Measurements from ENCODE around the gene OR11A1. TPM values are rescaled to one million over a fixed set of nuclear protein-coding genes. Genes with fewer than 3 reads are reported as not detected.

The OR11A1 gene
- total and polyA plus RNA-seq, 2 donors (not counting 1 experiment from before 2014, with no cell fraction given) = not detected

GRCh38 chr6:29465801-29466200 is 8.9 kb upstream of the OR11A1 start:
- H3K27ac ChIP-seq (ENCODE audit: low read length in 2 of 2) = no peak overlapping the region
- Mint-ChIP-seq H3K27me3 (peaks cover 25% of the 10 kb centered on the region), H3K27ac (no peak overlapping the region), H3K4me1 (no peaks in the 10 kb centered on the region), H3K4me3 (no peak overlapping the region), H3K9me3 (ENCODE audit: insufficient read depth) (no peaks in the 10 kb centered on the region)
- no peak for ATAC-seq (ENCODE audit: low read depth)
- no CpG with 5 or more reads among the region's 2 CpGs for WGBS (ENCODE audit: insufficient coverage)
- H3K4me2 ChIP-seq (replicated peaks; ENCODE audit: low read depth, low read length, poor library complexity, severe bottlenecking) = no peak overlapping the region
- H2AFZ ChIP-seq (ENCODE audit: insufficient read depth, low read depth, low read length, poor library complexity, severe bottlenecking) = no peak overlapping the region
- no peaks in the 10 kb centered on the region for H3K79me2 ChIP-seq (ENCODE audit: control insufficient read depth, insufficient read depth, low read length)
- POLR2A ChIA-PET = no interaction called here
- DNase-seq = no peak
- no peaks in the 10 kb centered on the region for H4K20me1 ChIP-seq (ENCODE audit: control insufficient read depth, insufficient read depth, low read length, poor library complexity, severe bottlenecking)
- TF ChIP-seq EZH2 (IDR thresholded peaks at IDR 0.05; ENCODE audit: borderline replicate concordance, insufficient read depth, low read depth, low read length, poor library complexity, severe bottlenecking) (no peak), CTCF (IDR thresholded peaks at IDR 0.05) (no peak)
- CTCF ChIA-PET = no interaction called here
- H3K27me3 ChIP-seq (replicated peaks in 1 of 4; ENCODE audit: control extremely low read depth in 1 of 4, control insufficient read depth in 3 of 4, insufficient read depth in 4 of 4, low read length in 3 of 4) = peaks cover 0 to 11% (median 3%) of the 10 kb centered on the region in 4 experiments
- H3K9me3 ChIP-seq (ENCODE audit: control extremely low read depth in 1 of 3, control insufficient read depth in 2 of 3, insufficient read depth in 1 of 3, low read length in 2 of 3) = no peaks in the 10 kb centered on the region
- H3K4me3 ChIP-seq (ENCODE audit: control extremely low read depth in 1 of 5, extremely low read depth in 1 of 5, insufficient read depth in 1 of 5, low read depth in 2 of 5, low read length in 4 of 5) = no peak overlapping the region
- H3K4me1 ChIP-seq (ENCODE audit: control insufficient read depth in 2 of 2, insufficient read depth in 2 of 2, low read length in 2 of 2) = no peaks in the 10 kb centered on the region
- H3K36me3 ChIP-seq (replicated peaks in 1 of 2; ENCODE audit: control extremely low read depth in 1 of 2, control insufficient read depth in 1 of 2, extremely low read depth in 1 of 2, insufficient read depth in 2 of 2, low read length in 1 of 2) = no peaks in the 10 kb centered on the region
- H3K9ac ChIP-seq (ENCODE audit: low read length) = no peak overlapping the region
- intact Hi-C loops (cut with micrococcal nuclease) = no loop called here

- Histone ChIP-seq H3K79me2 (ENCODE audit: control insufficient read depth, insufficient read depth, low read length) (no peaks in the 10 kb centered on the region), H3K36me3 (replicated peaks in 1 of 2; ENCODE audit: control extremely low read depth in 1 of 2, control insufficient read depth in 1 of 2, extremely low read depth in 1 of 2, insufficient read depth in 2 of 2, low read length in 1 of 2) (no peaks in the 10 kb centered on the region), H3K27ac (ENCODE audit: low read length in 2 of 2) (no peak overlapping the region), H3K4me1 (ENCODE audit: control insufficient read depth in 2 of 2, insufficient read depth in 2 of 2, low read length in 2 of 2) (no peaks in the 10 kb centered on the region), H3K4me2 (replicated peaks; ENCODE audit: low read depth, low read length, poor library complexity, severe bottlenecking) (no peak overlapping the region), H4K20me1 (ENCODE audit: control insufficient read depth, insufficient read depth, low read length, poor library complexity, severe bottlenecking) (no peaks in the 10 kb centered on the region), H2AFZ (ENCODE audit: insufficient read depth, low read depth, low read length, poor library complexity, severe bottlenecking) (no peak overlapping the region), H3K9me3 (ENCODE audit: control extremely low read depth in 1 of 3, control insufficient read depth in 2 of 3, insufficient read depth in 1 of 3, low read length in 2 of 3) (no peaks in the 10 kb centered on the region), H3K27me3 (replicated peaks in 1 of 4; ENCODE audit: control extremely low read depth in 1 of 4, control insufficient read depth in 3 of 4, insufficient read depth in 4 of 4, low read length in 3 of 4) (peaks cover 0 to 11% (median 3%) of the 10 kb centered on the region in 4 experiments), H3K4me3 (ENCODE audit: control extremely low read depth in 1 of 5, extremely low read depth in 1 of 5, insufficient read depth in 1 of 5, low read depth in 2 of 5, low read length in 4 of 5) (no peak overlapping the region), H3K9ac (ENCODE audit: low read length) (no peak overlapping the region)
- TF ChIP-seq CTCF (IDR thresholded peaks at IDR 0.05) (no peak), EZH2 (IDR thresholded peaks at IDR 0.05; ENCODE audit: borderline replicate concordance, insufficient read depth, low read depth, low read length, poor library complexity, severe bottlenecking) (no peak)
- DNase-seq = no peak
- Mint-ChIP-seq H3K4me1 (no peaks in the 10 kb centered on the region), H3K9me3 (ENCODE audit: insufficient read depth) (no peaks in the 10 kb centered on the region), H3K27ac (no peak overlapping the region), H3K4me3 (no peak overlapping the region), H3K27me3 (peaks cover 25% of the 10 kb centered on the region)
- ChIA-PET POLR2A (no interaction called here), CTCF (no interaction called here)
- 100% methylated on average over 1 of the region's 2 CpGs for WGBS (ENCODE audit: insufficient coverage)
- no peak for ATAC-seq (ENCODE audit: low read depth)
- intact Hi-C loops (cut with micrococcal nuclease) = no loop called here
These were observed 8.4 kb upstream of the OR11A1 start for GRCh38 chr6:29465279-29465678.
